Coronary artery (tissue), 2 donors: ENCODE data around the gene SDK2.

Experiments
- DNase-seq: peaks from one replicate; pipeline ENCODE4 v3.0.0-alpha.2; 2017; ENCODE audit warnings: low spot score
- H3K27ac ChIP-seq, 2 donors: fragments of 200-600 bp; sonication (generic); one replicate each; pipeline ENCODE4 v1.5.1; 2016 to 2019
- H3K4me3 ChIP-seq: fragments of 200-600 bp; sonication (generic); 2 replicates; pipeline ENCODE4 v1.5.1; 2016; ENCODE audit warnings: mild to moderate bottlenecking, moderate library complexity
- TF ChIP-seq, protein P1 (sequence below): fragments of 200-600 bp; sonication (generic); IDR thresholded peaks from one replicate; pipeline ENCODE4 v1.5.1; 2019; ENCODE audit warnings: antibody characterized with exemption

Gene SDK2

DNA sequence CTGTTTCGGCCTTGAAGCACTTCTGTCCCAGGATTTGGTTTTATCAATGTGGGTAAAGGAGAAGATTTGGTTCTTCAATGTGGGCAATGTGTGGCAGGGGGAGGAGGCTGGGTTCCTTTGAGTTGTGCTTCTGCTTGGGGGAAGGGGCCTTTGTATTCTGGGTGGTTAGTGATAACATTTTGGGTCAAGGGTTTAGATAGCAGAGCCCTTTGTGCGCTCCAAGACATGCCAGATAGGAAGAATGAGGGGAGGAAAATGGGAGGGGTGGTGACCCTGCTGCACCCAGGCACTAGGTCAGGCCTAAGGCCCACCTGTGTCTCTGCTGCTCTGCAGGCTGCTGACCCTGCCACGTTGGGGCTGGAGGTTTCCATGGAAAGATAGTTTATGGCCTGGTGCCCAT is 292.5 kb downstream of the SDK2 start:
- Histone ChIP-seq H3K27ac (no peak overlapping the region), H3K4me3 (no peak overlapping the region)
- TF ChIP-seq, protein P1, sequence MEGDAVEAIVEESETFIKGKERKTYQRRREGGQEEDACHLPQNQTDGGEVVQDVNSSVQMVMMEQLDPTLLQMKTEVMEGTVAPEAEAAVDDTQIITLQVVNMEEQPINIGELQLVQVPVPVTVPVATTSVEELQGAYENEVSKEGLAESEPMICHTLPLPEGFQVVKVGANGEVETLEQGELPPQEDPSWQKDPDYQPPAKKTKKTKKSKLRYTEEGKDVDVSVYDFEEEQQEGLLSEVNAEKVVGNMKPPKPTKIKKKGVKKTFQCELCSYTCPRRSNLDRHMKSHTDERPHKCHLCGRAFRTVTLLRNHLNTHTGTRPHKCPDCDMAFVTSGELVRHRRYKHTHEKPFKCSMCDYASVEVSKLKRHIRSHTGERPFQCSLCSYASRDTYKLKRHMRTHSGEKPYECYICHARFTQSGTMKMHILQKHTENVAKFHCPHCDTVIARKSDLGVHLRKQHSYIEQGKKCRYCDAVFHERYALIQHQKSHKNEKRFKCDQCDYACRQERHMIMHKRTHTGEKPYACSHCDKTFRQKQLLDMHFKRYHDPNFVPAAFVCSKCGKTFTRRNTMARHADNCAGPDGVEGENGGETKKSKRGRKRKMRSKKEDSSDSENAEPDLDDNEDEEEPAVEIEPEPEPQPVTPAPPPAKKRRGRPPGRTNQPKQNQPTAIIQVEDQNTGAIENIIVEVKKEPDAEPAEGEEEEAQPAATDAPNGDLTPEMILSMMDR, result no peak
- no peak for DNase-seq

DNA sequence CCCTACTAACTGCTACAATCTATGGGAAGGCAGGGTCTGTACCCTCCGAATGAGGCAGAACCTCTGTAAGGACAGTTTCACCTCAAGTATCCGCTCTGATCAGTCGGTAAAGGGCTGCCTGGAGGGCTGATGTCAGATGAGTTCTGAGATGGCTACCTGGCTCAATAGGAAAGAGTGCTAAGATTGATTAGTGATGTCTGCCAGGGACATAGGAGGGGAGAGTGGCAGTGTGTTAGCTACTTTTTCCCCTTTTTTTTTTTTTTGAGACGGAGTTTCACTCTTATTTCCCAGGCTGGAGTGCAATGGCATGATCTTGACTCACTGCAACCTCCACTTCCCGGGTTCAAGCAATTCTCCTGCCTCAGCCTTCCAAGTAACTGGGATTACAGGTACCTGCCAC is 293.4 kb downstream of the SDK2 start:
- Histone ChIP-seq H3K4me3 (no peak overlapping the region), H3K27ac (no peak overlapping the region)
- TF ChIP-seq, protein P1, result no peak
- DNase-seq, result no peak

DNA sequence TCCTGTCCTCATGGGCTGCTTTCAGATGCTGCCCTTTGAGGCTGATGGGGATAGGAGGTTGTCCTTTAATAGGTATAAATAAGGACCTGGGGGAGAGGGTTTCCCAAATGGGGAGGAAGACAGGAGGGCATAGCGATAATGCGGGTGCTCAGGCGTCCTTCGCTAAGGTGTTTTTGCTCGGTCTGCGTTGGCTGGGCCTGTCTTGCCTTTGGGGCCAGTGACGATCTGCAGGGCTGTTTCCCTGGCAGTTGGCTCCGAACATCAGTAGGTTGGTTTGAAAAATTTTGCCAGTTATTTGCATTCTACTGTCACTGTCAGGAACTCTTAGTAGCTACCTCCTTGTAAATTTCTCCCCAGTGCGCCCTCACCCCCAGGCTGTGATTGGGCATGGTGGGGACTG is 294.6 kb downstream of the SDK2 start:
- TF ChIP-seq, protein P1, result no peak

DNA sequence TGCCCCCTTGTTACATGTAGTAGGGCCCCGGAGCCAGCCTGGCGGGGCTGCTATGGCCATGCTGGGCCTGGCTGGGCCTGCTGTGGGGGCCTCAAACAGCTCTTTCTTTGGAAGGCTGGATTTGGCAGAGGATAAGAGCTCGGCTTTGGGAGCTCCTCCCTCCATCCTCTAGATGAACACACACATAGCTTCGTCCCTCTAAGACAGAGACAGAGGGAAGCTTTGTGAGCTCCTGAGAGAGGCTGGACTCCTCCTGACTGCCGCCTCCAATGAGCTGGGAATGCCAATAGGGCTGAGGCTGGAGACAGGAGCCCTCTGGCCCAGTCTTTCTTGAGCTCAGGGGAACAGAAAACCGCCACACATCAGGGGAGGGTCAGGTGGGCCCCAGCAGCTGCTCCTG is 295.1 kb downstream of the SDK2 start:
- Histone ChIP-seq H3K4me3 (no peak overlapping the region), H3K27ac (peak overlapping the region in 1 of 2 donors; percentile 63)
- DNase-seq, result no peak
- TF ChIP-seq, protein P1, result no peak

More for the DNA sequence above, 294.6 kb downstream of the SDK2 start:
- no peak for DNase-seq
- no peak overlapping the region for H3K4me3 ChIP-seq
- peak overlapping the region in 1 of 2 donors; percentile 63 for H3K27ac ChIP-seq

DNA sequence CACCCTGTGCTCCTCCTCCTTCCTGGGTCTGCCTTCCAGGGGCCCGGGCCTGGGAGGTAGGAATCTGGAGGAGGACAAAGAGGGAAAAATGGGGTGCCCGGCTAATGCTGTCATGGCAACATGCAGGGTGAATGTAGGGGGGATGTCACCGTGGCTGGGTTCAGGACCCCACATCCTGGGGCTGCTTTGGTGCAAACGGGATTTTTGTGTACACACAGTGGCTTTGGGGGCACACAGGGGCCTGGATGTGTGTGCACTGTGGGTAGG is 295.5 kb downstream of the SDK2 start:
- DNase-seq, result no peak
- Histone ChIP-seq H3K4me3 (no peak overlapping the region), H3K27ac (peak overlapping the region in 1 of 2 donors; percentile 63)
- TF ChIP-seq, protein P1, result no peak

DNA sequence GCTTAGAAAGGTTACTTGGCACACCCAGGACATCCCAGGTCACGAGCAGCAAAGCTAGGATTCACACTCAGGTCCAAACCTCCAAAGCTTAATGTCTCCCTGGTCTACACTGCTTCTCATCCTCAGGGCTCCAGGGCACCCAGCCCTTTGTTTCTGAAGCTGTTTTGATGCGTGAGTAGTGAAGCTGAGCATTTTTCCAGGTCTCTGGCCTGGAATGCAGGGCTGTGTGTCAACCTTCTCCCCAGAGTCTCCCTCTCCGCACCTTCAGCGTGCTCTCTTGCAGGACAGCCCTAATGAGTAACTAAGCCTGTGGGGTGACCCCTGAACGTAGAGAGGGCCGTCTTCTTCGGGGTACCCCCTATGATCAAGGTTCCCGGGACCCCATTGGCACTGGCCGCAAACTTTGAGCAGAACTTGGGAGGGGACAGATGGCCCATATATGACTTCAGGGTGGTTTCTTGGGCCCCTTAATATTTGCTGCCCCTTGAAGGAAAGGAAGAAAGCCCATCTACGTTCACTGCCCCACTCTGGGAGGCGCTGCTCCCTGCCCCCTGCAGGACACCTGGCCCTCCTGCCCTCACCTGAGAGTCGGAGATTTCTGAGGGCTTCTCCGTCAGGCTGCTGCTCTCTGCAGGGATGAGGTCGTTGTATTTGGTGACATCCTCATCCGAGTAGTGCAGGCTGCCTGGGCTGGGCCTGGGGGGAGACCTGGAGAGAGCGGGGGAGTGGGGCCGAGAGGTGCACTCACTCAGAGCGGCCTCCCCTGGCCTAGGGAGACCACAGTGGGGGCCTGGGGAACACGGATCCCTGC is 296.0 kb downstream of the SDK2 start:
- TF ChIP-seq, protein P1, result no peak
- Histone ChIP-seq H3K4me3 (no peak overlapping the region), H3K27ac (peak overlapping the region in 1 of 2 donors; percentile 63)
- no peak for DNase-seq

DNA sequence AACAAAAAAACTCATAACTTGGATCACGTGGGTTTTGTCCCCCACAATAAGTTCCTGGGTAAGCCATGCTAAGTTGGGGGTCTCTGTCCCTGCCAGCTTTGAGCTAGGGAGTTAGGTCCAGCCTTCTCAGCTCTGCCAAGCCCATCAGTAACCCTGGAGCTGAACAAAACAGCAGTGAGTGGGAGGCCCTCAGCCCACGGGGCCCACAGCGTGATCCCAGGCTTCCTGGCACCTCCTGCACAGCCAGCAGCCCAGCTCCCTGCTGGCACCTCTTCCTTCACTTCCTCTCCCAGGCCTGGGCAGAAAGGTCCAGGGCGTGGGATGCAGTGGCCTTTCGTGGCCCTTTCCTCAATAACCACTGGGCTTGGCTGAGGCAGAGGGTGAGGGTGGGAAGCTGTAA is 296.9 kb downstream of the SDK2 start:
- Histone ChIP-seq H3K27ac (peak overlapping the region in 1 of 2 donors; percentile 63), H3K4me3 (no peak overlapping the region)
- DNase-seq, result no peak
- TF ChIP-seq, protein P1, result no peak
